NCI-H2171 treated with DMSO at 0.1 percent for 48 hours (cell line): ENCODE data around the gene WDR1.
"Not testable (repeated sequence)": the region's sequence is repeated elsewhere in the genome, so short reads cannot be mapped to it uniquely, and the experiment has no call there.

Source experiments
- DNase-seq: peaks from one replicate; lab custom pipeline; 2025; lab: John Stamatoyannopoulos, UW

WDR1 gene

DNA sequence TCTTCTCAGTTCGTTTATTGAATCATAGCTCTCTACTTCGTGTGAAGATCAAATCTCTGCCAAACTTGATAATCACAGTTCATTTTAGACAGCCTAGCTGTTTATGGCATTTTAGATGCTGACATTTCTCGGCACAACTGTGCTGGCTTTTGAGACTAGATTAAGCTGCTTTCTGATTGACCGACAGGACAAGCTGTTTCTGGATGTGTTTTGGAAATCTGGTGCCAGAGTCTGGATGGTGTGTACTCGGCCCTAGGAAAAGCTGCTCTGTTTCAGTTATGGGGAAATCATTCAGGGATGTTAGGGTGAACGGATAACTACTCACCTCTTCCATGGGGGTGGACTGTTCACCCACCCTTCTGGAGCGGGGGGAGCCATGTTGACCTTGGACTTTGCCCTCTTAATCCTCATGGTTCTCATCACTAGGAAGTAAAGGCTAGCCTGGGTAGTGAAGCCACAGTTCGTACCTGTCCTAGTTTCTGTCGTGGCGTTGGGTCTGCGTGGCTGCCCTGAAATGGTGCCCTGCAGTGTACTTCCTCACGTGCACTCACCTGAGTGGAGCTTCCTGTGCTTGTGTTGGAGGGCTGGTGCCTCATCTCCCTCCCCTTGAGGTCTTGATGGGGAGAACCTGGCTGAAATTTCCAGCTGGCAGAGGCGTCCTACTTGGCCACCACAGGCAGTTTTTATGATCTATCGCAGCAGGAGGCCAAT lies 13.7 kb upstream of the WDR1 start:
- DNase-seq: no peak

DNA sequence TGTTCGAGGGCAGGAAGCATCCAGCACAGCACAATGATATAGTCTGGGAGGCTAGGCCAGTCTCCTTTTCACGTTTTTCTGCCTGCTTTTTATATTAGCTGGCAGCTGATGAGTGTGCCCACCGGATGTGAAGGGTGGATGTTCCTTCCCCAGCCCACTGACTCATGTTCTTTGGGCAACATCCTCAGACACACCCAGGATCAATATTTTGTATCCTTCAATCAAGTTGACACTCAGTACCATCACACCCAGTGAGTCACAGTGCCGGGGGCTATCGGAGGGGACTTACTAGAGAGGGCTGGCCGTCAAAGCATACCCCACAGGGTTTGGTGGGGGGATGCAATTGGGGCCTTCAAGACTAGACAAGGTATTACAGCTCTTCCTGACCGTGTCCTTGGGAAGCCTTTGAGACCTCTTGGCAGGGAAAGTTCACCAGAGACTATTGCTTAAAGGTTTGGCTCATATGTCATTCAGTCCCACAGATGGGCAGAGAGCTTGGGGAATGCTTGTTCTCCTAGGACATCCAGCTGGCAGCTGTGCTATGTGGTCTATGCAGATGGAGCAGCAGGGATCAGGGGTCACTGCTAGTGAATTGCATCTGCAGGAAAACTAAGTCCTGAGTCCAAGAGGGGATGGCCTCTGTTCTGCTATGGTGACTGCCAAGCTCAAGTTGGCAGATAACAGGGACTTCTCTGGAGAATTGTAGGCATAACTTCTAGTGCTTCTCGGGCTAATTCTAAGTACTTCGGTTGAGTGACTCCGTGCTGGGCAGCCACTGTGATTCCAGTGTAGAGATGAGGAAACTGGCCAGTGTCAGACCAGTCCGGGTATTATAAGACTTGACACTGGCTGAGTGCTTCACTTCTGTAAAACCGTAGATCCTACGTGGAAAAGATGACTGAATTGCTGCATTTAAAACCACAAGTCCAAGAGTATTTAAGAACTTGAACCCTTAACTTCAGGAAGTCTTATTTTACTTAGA lies 12.9 kb upstream of the WDR1 start:
- DNase-seq: no peak

DNA sequence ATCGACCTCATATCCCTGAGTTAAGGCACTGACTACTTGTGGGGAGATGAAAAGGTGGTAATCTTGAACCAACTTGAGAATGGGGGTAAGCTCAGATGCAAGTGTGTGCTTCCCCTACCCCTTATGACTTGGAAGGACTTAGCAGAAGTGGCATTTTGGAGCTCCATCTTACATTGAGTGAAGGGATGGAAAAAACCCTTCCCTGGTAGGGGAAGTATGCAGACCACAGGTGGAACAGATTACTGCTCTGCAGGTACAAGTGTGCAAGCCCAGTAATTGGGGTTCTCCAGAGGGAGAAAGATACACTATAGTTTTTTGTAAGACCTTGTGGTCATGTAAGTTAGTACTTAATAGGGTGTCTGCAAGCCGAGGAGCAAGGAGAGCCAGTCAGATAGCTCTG lies 12.2 kb upstream of the WDR1 start:
- DNase-seq: no peak

DNA sequence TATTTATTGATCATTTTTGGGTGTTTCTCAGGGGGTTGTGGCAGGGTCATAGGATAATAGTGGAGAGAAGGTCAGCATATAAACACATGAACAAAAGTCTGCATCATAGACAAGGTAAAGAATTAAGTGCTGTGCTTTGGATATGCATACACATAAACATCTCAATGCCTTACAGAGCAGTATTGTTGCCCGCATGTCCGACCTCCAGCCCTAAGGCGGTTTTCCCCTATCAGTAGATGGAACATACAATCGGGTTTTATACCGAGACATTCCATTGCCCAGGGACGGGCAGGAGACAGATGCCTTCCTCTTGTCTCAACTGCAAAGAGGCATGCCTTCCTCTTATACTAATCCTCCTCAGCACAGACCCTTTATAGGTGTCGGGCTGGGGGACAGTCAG lies 10.9 kb upstream of the WDR1 start:
- DNase-seq: not testable (repeated sequence)

DNA sequence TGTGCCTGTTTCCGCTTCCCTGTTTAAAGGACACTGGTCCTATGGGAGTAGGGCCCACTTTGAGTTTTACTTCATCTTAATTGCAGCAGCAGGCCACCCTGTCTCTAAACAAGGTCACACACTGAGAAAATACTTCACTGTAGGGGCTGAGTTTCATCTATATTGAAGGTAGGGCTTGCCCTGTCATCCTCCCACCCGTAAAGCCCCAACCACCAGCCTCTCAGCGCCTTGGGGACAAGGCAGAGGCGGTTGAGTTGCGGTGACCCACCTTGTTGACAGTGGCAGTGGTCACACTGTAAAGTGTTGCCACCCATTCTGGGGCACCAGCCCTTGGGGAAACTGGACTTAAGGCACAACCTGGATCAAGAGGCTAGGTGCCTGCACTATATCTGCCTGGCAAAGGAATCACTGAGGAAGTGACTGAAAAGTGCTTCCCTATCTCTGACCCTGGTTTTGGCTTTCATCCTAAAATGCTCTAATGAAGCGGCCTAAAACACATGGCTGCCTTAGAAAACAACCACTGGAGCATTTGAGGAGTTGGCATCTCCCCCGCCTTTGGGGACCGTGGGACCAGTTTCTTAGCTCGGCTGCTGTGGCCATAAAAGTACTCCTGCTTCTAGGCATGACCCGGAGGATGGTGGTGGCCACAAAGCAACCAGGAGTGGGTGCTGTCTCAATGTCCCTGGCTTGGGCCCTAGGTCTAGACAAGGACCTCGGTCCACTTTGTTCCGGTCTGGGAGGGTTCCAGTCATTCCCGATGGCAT lies 7.8 kb upstream of the WDR1 start:
- DNase-seq: no peak

DNA sequence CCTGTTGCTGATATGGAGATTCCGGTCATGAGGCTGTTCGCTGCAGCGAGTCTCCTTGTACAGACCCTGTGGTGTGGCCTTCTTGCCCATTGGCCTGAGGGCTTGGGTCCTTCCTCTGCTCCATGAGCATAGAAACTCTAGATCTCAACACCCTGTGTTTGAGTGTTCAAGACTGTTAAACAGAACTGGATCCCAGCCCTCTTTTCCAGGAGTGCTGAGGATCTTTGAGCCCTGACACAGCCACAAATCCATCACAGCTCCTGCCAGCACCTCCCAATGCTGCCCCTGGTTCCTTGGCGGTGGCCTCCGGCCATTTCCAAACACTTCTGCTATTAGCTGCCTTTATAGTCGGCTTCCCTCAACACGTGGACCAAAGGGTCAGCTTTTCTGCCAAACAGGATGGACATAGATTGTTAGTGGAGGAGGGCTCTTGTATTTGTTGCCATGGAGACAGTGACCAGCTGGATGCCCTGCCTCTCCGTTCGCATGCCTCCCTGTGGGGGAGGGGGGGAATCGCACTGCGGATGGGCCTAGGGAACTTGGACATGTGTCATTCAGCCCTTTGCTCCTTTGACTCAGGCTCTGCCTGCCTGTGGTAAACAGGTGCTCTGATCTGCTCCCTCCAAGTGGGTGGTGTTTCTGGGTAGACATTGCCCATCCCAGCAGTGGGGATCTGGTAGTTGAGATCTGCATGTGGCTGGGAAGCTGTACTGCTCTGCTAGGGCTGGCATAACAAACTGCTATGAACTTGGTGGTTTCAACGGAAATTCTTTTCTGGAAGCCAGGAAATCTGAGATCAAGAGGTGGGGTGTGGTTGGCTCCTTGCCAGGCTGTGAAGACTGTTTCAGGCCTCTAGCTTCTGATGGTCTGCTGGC lies 6.9 kb upstream of the WDR1 start:
- no peak for DNase-seq

DNA sequence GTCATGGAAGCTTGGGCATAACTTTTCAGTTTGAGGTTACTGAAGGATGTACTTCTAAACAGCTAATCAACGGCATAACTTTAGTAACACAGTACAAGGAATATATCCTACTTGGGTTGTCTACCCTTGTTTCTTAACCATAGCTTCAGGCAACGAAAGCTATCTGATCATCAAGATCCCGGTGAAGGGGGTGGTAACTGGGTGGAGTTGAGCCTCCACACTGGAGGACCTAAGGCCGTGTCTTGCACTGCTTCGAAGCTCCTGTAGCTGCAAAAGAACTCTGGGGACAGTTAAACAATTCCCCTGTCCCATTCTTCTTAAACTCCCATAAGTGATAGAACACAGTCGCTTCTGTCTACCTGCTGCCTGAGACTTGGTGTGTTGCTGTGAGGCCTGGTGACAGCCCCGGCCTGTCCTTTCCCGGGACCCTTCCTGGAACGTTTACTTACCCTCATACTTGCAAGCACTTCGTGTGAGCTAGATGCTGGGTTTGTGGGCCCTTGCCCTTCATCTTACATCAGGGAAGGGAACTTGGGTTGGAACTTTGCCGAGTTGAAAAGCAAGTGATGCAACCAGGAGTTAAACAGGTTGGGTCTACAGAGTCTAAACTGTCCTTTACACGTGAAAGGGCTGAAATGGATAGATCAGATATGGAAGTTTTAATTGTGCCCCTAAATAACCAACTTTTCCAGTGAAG lies 5.8 kb upstream of the WDR1 start:
- no peak for DNase-seq

DNA sequence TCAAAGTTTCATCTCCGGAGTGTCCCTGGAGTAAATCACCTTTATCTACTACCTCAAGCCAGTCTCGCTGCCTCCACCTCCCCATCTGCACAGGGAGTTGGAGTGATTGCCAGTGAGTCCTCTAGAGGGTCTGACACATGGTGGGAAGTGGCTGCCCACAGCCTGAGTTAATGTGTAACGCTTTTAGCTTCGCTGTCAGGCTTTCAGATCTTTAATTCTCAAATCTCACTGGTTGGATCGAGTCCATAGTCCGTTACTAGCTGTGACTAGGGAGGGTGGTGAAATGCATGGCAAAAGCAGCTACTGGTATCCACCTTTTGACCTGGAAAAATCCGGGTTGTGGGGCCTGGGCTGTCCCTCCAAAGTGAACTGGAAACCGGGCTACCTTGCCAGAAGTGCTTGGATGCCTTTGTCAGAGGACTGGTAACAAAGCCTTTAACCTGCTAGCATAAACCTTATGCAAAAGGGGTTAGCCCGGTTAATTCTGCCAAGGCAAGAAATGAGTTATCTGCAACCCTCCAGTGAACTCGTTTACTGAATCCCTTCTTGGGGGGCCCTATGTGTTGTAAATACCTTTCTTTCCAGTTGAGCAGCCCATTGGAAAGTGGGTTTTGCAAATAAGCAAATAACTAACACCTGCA lies 5.1 kb upstream of the WDR1 start:
- no peak for DNase-seq

DNA sequence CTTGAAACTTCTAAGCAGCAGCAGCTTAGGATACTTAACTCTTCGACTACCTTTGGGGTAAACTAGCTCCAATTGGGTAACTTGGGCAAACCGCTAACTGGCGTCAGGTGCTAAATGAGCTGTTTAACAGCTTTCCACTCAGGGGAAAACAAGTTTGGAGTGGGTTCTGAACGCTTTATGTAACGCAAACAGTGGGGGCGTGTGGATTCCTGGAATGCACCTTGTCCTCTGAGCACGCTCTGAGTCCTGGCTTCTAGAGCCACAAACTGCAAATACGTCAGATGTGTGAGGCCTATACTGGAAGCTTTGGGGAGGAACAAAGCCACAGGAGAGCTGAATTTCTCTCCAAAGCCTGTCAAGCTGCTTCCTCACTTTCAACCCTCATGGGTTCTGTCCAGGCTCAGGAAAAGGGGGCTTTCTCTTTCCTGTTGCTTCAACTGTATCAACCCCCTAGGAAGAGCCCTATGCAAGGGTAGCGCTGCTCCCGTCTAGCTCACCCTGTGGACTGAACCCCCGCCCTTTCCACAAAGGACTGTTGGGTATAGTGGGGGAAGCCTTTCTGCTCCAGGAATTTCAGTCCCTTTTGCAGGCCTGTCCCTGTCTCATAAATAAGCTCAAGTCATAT lies 4.5 kb upstream of the WDR1 start:
- no peak for DNase-seq

DNA sequence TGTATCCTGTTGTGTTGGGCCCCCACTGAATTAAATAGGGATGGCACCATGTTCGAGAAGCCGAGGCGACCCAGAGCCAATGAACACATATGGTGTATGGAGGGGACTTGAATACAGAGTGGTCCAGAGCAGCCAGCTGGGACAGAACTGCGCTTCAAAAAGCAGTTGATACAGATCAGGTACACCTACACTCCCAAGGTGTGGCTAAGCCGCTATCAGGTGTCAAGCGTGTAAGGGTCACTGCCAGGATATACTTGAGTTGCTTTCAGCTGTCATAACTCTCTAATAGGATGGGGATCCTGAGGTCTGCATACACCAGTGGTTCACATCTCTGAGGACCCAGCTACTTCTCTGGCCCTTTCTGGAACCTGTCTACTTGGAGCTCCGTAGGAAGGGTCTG lies 3.2 kb upstream of the WDR1 start:
- DNase-seq: no peak

DNA sequence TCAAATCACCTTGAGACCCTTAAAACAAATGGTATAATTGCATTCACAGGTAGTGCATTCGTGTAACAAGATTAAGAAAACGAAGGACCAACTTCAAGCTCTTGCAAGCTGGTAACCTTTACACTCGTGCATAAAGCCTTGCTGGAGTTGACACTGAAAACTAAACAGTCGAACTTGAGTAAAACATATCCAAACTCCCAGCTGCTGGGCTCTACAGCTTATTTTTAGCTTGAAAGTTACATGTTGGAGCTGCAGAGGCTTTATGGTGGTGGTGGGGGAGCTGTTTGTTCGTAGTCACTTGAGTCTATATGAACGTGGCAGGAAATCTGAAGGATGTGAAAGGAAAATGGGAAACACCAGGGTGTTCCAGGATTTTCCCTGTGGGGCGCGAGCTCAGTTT lies 2.7 kb upstream of the WDR1 start:
- no peak for DNase-seq

DNA sequence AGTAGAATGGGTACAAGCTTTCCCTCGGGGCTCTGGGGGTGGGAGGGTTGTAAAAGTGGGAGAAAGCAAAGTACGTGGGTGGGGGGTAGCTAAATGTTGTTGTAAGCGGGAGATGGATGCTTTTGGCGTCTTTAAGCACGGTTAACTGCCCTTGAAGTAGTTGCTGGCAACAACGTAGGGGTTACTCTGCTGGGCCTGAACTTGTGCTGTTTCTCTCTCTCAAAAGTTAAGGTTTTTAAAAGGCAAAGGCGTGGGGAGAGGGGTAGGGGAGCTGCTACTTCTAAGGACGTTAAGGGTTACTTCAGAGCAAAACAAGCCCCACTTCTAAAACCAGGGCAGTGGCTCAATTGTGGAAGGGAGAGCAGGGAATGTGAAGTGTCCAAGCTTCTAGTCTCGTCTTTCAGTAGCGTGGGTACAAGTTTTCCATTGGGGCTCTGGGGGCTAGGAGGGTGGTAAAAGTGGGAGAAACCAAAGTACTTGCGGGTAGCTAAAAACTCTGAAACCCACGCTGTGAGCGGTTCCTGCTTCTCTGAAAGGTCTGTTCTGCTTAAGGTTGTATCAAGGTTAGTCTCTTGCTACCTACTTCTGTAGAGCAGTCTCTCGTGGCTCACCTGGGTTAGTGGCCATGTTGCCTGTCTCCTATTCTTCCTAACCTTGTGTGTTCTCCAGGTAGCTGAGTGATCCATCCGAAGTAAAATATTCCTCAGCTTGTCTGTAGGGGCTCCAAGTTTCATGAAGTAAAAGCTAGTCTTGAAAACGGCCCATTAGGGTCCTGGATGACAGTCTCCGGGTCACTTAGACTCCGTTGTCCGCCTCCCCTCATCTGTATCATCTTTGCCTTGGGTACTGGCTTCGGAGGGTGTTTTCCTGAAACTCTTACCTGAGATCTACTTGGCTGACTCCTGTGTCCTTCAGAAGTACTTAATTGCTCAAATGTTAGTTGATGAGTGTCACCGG lies 1.7 kb upstream of the WDR1 start:
- DNase-seq: no peak

DNA sequence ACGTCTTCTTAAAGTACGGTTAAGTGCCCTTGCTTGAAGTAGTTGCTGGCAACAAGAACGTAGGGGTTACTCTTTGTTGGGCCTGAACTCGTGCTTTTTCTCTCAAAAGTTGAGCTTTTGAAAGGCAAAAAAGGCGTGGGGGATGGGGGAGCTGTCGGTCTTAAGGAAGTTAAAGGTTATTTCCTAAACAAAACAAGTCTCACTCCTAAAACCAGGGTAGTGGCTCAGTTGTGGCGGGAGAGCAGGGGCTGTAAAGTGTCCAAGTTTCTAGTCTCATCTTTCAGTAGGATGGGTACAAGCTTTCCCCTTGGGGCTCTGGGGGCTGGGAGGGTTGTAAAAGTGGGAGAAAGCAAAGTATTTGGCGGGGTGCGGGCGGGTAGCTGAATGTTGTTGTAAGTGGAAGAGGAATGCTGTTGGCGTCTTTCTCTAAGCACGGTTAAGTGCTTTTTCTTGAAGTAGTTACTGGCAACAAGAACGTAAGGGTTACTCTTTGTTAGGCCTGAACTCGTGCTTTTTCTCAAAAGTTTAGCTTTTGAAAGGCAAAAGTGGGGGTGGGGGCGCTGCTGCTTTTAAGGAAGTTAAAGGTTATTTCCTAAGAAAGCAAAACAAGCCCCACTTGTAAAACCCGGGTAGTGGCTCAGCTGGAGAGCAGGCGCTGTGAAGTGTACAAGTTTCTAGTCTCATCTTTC lies 904 bp upstream of the WDR1 start:
- DNase-seq: no peak

DNA sequence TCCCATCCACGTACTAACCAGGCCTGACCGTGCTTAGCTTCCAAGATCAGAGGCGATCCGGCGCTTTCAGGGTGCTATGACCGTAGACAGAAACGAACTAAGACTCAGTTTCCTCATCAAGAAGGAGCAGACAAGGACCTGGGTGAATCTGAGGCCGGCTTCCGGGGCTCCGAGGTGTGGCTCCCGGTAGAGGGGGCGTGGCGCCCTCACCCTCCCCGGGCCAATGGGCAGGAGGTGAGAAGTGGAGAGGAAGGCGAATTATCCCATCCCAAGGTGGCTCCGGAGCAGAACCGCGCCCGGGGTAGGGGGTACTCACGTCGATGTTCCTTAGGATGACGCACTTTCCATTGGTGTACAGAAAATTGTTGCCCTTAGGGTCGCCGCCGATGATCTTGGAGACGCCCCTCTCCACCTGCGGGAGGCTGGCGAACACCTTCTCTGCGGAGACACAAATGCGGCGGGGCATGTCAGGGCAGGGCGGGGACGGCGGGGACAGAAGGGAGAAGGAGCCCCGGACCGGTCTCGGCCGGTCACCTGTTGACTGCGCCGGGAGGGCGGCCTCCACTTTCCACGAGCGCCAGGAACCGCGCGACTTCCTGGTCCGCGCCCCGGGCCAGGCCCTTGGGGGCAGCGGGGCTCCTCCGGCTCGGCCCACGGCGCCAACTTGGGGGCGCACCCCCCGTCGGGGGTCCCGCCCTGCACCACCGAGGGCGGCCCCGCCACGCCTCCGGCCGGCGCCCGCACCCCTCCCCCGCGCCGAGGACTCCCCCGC lies 616 bp downstream of the WDR1 start:
- DNase-seq: no peak

DNA sequence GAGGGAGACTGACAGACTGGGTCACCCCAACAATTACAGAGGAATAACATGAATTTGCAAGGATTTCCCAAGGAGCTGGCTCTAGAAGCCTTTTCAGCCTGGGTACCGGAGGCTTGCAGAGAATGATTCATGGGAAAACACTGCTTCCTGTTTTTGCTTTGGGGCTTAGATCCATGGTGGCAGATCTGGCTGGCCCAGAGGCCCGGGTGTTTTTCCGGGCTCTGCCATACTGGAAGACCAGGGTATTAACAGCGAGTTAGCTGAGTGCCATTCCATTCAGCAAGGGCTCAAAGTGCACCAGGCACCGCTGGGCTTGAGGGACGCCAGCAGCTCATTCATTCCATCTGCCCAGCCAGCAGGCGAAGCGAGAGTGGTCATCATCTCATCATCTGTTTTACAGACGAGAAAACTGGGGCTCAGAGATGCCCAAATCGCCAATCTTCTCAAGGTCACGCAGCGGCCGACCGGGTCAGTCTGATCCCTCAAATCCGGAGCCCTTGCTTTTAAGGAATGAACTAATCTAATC lies 1.3 kb downstream of the WDR1 start:
- no peak for DNase-seq

DNA sequence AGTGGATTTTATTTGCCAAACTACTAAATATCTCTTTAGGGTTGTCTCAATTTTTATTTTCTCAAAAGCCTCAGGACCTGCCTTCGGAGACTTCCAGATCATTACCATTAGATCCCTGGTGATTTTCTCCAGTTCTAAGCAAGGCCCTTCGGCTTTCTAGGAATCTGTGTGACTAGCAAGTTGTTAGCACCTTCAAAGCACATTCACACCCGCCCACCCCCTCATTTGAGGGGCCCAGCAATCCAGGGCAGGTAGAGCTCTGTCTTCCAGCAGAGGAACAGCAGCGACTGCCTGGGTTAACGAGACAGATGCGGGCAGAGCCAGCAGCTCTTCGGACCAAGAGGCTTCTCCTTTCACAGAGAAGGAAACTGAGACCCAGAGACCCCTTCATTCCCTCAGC lies 2.0 kb downstream of the WDR1 start:
- no peak for DNase-seq

DNA sequence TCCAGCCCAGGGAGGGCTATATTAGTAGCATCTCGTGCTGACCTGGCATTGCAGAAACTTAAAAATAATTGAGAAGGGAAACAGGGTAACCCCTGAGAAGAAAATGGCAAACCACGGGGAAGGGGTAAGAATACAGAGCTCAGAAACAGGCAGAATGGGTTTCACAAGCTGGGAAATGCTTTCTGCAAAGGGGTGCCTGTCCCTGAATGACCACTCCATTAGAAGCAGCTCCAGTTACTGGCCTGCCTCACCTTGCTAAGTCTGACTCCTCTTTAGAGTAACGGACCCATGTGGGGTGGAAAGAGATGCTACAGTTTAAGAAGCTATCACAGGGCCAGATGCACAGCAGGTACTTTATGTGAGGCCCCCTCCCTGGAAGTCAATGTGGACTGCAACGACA lies 2.5 kb downstream of the WDR1 start:
- no peak for DNase-seq
